Bronchial epithelial cell (primary cell): ENCODE results near the gene HRH3. TPM values are rescaled to one million over a fixed set of nuclear protein-coding genes. Genes with fewer than 3 reads are reported as not detected.

Source experiments
- DNase-seq: peaks from one replicate; pipeline ENCODE4 v3.0.0-alpha.2; 2010; ENCODE audit warnings: low read depth
- FAIRE-seq: peaks from 2 replicates; lab custom pipeline; 2011; peaks lifted over from hg19 to GRCh38; lab: Jason Lieb, UNC
- H3K27me3 ChIP-seq: 2 replicates; pipeline ENCODE4 v1.5.1; 2011; ENCODE audit warnings: low read length; ENCODE audit not compliant: control insufficient read depth, insufficient read depth
- H3K36me3 ChIP-seq: 2 replicates; pipeline ENCODE4 v1.5.1; 2011; ENCODE audit warnings: low read length; ENCODE audit not compliant: control insufficient read depth, insufficient read depth
- H3K4me3 ChIP-seq: 2 replicates; pipeline ENCODE4 v1.5.1; 2011; ENCODE audit warnings: mild to moderate bottlenecking, low read depth, low read length, control low read depth
- total RNA-seq: library from RNA; depleted of rRNA; stranded (reverse); fragments of >200 nt; gene quantifications from 2 replicates; pipeline ENCODE4 v1.2.1, GENCODE V29; 2014
- TF ChIP-seq, protein P1 (sequence below): IDR thresholded peaks from 2 replicates; pipeline ENCODE4 v1.5.1; 2011; ENCODE audit warnings: mild to moderate bottlenecking, moderate library complexity, low read length, control low read depth, inconsistent platforms; ENCODE audit not compliant: insufficient read depth, severe bottlenecking

The HRH3 gene
- total RNA-seq, 1 donor from 2014 or later = not detected

GRCh38 chr20:62168061-62168460 lies 52.0 kb downstream of the HRH3 start:
- TF ChIP-seq, protein P1, sequence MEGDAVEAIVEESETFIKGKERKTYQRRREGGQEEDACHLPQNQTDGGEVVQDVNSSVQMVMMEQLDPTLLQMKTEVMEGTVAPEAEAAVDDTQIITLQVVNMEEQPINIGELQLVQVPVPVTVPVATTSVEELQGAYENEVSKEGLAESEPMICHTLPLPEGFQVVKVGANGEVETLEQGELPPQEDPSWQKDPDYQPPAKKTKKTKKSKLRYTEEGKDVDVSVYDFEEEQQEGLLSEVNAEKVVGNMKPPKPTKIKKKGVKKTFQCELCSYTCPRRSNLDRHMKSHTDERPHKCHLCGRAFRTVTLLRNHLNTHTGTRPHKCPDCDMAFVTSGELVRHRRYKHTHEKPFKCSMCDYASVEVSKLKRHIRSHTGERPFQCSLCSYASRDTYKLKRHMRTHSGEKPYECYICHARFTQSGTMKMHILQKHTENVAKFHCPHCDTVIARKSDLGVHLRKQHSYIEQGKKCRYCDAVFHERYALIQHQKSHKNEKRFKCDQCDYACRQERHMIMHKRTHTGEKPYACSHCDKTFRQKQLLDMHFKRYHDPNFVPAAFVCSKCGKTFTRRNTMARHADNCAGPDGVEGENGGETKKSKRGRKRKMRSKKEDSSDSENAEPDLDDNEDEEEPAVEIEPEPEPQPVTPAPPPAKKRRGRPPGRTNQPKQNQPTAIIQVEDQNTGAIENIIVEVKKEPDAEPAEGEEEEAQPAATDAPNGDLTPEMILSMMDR = no peak
- Histone ChIP-seq H3K36me3 (peaks cover 29% of the 10 kb centered on the region), H3K27me3 (no peaks in the 10 kb centered on the region), H3K4me3 (no peak overlapping the region)
- FAIRE-seq (no peak), DNase-seq (no peak)

GRCh38 chr20:62167474-62167873 lies 52.6 kb downstream of the HRH3 start:
- peaks cover 33% of the 10 kb centered on the region for H3K36me3 ChIP-seq
- TF ChIP-seq, protein P1 = no peak
- H3K4me3 ChIP-seq = no peak overlapping the region
- no peak for DNase-seq
- no peaks in the 10 kb centered on the region for H3K27me3 ChIP-seq
- no peak for FAIRE-seq

DNA sequence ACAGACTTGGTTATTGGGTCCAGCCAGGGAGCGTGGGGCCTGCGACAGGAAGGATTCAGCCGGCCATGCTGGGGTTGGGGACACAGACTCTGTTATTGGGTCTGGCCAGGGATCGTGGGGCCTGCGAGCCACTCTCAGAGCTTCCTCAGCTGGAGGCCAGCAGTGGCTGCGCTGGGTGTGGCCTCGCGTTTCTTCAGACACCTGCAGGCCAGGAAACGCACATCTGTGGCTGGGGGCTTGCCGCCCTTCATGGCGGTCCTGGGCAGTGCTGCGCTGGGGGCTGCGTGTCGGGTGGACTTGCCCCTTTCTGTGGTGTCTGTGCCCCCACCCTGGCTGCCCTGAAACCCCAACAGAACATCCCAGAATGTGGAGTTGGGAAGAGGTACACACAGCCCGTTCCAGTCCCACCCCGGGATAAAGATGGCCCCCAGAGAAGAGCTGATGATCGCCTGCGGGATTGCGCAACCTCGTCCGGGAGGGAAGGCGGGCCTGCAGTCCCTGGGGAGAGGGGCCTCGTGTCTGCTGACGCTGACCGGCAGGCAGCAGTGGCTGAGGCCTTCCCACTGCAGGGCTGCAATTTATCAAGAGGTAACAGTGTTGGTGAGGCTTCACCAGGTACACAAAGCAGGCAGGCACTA lies 54.2 kb downstream of the HRH3 start:
- H3K36me3 ChIP-seq = peaks cover 32% of the 10 kb centered on the region
- FAIRE-seq = no peak

More for the DNA sequence above, 54.2 kb downstream of the HRH3 start:
- Histone ChIP-seq H3K4me3 (no peak overlapping the region), H3K27me3 (no peaks in the 10 kb centered on the region)
- TF ChIP-seq, protein P1 = no peak
- DNase-seq = no peak

Other genes starting within 250 kb of the HRH3 start
- gene TAF4, start 154.4 kb downstream of the HRH3 start, total RNA-seq = 3.2 and 5.2 TPM in 2 replicates
- 64.4 and 85.8 TPM in 2 replicates for gene LSM14B, start 97.8 kb downstream of the HRH3 start, total RNA-seq
- 516 and 626 TPM in 2 replicates for gene PSMA7, start 76.9 kb downstream of the HRH3 start, total RNA-seq
- 8.7 and 10.8 TPM in 2 replicates for gene SS18L1, start 76.5 kb downstream of the HRH3 start, total RNA-seq
- 22.5 and 24.0 TPM in 2 replicates for gene MTG2, start 37.2 kb downstream of the HRH3 start, total RNA-seq
- 49.8 and 70.4 TPM in 2 replicates for gene OSBPL2, start 18.2 kb upstream of the HRH3 start, total RNA-seq
- gene ADRM1, start 82.7 kb upstream of the HRH3 start, total RNA-seq = 139 and 145 TPM in 2 replicates
- 61.6 and 99.5 TPM in 2 replicates for gene LAMA5, start 147.0 kb upstream of the HRH3 start, total RNA-seq
- 1,471 and 1,737 TPM in 2 replicates for gene RPS21, start 166.8 kb upstream of the HRH3 start, total RNA-seq
- gene CABLES2, start 187.0 kb upstream of the HRH3 start, total RNA-seq = 0.51 and 1.3 TPM in 2 replicates
- under 0.01 and 1.0 TPM in 2 replicates for gene RBBP8NL, start 207.3 kb upstream of the HRH3 start, total RNA-seq